ENCODE measurements around the gene BEAN1.

DNA sequence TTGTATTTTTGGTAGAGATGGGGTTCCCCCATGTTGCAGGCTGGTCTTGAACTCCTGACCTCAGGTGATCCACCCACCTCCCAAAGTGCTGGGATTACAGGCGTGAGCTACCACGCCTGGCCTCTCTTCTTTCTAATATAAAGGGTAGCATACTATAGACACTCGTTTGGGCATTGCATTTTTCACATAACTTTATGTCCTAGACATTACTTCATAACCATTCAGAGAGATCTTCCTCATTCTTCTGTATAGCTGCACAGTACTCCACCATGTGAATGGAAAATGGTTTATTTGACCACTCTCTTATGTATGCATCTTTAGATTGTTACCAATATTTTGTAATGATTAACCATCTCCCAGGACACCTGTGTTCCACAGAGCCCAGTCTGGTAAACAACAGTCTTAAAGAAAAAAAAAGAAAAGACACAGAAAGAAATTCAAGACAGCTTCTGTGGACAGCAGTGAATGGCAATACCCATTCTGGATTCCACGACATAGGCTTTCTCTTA lies 80.7 kb downstream of the BEAN1 start:
- TF ChIP-seq EZH2phosphoT487 (IDR thresholded peaks at IDR 0.05; ENCODE audit: unreplicated experiment) (no peak), JUNB (IDR thresholded peaks at IDR 0.05; ENCODE audit: unreplicated experiment) (no peak), STAT1 (IDR thresholded peaks at IDR 0.05; ENCODE audit: unreplicated experiment) (no peak), EZH2 (IDR thresholded peaks at IDR 0.05; ENCODE audit: low read depth, unreplicated experiment) (no peak), NANOG (IDR thresholded peaks at IDR 0.05; ENCODE audit: borderline replicate concordance) (no peak), POLR2AphosphoS5 (IDR thresholded peaks at IDR 0.05; ENCODE audit: low read depth) (no peak)
- TF ChIP-seq, protein P1, sequence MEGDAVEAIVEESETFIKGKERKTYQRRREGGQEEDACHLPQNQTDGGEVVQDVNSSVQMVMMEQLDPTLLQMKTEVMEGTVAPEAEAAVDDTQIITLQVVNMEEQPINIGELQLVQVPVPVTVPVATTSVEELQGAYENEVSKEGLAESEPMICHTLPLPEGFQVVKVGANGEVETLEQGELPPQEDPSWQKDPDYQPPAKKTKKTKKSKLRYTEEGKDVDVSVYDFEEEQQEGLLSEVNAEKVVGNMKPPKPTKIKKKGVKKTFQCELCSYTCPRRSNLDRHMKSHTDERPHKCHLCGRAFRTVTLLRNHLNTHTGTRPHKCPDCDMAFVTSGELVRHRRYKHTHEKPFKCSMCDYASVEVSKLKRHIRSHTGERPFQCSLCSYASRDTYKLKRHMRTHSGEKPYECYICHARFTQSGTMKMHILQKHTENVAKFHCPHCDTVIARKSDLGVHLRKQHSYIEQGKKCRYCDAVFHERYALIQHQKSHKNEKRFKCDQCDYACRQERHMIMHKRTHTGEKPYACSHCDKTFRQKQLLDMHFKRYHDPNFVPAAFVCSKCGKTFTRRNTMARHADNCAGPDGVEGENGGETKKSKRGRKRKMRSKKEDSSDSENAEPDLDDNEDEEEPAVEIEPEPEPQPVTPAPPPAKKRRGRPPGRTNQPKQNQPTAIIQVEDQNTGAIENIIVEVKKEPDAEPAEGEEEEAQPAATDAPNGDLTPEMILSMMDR (conservative IDR thresholded peaks at IDR 0.05; ENCODE audit: low read depth in 2 of 2) = no peak
- TF ChIP-seq, protein P2, sequence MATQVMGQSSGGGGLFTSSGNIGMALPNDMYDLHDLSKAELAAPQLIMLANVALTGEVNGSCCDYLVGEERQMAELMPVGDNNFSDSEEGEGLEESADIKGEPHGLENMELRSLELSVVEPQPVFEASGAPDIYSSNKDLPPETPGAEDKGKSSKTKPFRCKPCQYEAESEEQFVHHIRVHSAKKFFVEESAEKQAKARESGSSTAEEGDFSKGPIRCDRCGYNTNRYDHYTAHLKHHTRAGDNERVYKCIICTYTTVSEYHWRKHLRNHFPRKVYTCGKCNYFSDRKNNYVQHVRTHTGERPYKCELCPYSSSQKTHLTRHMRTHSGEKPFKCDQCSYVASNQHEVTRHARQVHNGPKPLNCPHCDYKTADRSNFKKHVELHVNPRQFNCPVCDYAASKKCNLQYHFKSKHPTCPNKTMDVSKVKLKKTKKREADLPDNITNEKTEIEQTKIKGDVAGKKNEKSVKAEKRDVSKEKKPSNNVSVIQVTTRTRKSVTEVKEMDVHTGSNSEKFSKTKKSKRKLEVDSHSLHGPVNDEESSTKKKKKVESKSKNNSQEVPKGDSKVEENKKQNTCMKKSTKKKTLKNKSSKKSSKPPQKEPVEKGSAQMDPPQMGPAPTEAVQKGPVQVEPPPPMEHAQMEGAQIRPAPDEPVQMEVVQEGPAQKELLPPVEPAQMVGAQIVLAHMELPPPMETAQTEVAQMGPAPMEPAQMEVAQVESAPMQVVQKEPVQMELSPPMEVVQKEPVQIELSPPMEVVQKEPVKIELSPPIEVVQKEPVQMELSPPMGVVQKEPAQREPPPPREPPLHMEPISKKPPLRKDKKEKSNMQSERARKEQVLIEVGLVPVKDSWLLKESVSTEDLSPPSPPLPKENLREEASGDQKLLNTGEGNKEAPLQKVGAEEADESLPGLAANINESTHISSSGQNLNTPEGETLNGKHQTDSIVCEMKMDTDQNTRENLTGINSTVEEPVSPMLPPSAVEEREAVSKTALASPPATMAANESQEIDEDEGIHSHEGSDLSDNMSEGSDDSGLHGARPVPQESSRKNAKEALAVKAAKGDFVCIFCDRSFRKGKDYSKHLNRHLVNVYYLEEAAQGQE (IDR thresholded peaks at IDR 0.05; ENCODE audit: unreplicated experiment) = no peak
- TF ChIP-seq, protein P3, sequence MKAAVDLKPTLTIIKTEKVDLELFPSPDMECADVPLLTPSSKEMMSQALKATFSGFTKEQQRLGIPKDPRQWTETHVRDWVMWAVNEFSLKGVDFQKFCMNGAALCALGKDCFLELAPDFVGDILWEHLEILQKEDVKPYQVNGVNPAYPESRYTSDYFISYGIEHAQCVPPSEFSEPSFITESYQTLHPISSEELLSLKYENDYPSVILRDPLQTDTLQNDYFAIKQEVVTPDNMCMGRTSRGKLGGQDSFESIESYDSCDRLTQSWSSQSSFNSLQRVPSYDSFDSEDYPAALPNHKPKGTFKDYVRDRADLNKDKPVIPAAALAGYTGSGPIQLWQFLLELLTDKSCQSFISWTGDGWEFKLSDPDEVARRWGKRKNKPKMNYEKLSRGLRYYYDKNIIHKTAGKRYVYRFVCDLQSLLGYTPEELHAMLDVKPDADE (IDR thresholded peaks at IDR 0.05) = no peak

Measured in GM23338 (cell line).